ENCODE results near the gene ZNF726. TPM values are rescaled to one million over a fixed set of nuclear protein-coding genes. Genes with fewer than 3 reads are reported as not detected.
"Not testable (repeated sequence)": the region's sequence is repeated elsewhere in the genome, so short reads cannot be mapped to it uniquely, and the experiment has no call there.

ZNF726 gene
- total RNA-seq, 2 experiments from 2014 or later, result 14.8 to 17.5 TPM

DNA sequence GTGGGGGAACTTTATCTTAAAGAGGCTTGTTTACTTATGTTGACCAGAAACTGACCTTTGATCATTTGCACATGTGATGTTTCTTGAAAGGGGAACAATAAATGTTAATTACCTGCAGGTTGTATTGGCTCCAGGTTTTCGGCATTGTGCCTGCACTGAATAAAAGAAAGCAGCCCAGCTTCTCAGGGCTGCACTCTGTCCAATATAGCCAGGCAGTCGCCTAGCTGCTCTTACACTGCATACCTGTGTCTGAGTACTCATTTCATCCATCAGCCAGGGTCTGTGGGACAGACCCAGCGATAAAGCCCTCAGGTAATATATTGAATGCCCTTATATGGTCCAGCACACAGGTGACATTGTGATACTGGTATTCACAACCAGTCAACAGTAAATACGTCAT lies 8.9 kb upstream of the ZNF726 start:
- CTCF ChIA-PET, result interaction anchor here (0.6 kb wide), 1 partner anchor 323 kb away, joined by 3 read pairs; no protein-coding TSS in a partner anchor
- POLR2A ChIA-PET, result no interaction called here
- H3K9me3 Mint-ChIP-seq, result peaks cover 36% of the 10 kb centered on the region
- no peaks in the 10 kb centered on the region for H3K4me1 Mint-ChIP-seq
- no peak for DNase-seq
- no peaks in the 10 kb centered on the region for H3K27me3 Mint-ChIP-seq
- H3K4me3 Mint-ChIP-seq, result no peak overlapping the region
- H3K27ac Mint-ChIP-seq, result no peak overlapping the region
- no peaks in the 10 kb centered on the region for H3K36me3 Mint-ChIP-seq (ENCODE audit: low read depth)

DNA sequence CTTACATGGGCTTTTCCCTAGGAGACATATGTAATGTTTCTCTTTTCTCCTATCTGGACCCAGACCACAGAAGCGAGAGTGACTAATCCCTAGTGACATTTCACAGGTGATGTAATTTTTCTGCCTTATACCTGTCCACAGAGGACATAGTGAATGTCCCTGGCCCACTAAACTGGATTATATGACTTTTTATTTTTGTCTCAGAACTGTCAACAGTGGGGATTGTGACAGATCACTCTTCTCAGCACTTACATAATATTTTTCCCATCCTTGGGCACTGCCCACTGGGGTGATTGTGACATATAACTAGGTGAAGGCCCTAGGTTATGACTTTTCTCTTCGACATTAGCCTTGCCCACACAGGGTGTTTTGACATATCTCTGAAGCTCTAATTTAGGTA lies 7.9 kb upstream of the ZNF726 start:
- CTCF ChIA-PET, result no interaction called here
- Mint-ChIP-seq H3K4me1 (no peaks in the 10 kb centered on the region), H3K27ac (no peak overlapping the region), H3K4me3 (no peak overlapping the region), H3K9me3 (peaks cover 34% of the 10 kb centered on the region), H3K27me3 (no peaks in the 10 kb centered on the region), H3K36me3 (ENCODE audit: low read depth) (no peaks in the 10 kb centered on the region)
- POLR2A ChIA-PET, result no interaction called here
- no peak for DNase-seq

DNA sequence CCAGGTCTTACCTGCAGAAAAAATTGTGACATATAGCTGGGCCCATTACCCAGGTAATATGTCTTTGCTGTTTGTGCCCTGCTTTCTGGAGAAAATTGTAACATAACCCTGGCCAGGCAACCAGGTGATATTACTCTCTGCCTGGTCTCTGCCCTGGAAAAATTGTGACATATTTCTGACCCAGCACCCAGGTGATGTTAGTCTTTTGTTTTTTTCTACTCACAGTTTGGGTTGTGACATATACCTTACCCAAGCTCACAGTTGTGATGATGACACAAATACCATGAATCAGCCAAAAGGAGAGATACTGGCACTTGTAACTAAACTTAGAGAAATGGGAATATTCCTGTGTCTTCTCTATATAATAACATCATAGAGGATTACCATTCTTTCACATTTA lies 6.5 kb upstream of the ZNF726 start:
- POLR2A ChIA-PET, result no interaction called here
- H3K27ac Mint-ChIP-seq, result no peak overlapping the region
- peaks cover 3% of the 10 kb centered on the region for H3K36me3 Mint-ChIP-seq (ENCODE audit: low read depth)
- no peaks in the 10 kb centered on the region for H3K27me3 Mint-ChIP-seq
- CTCF ChIA-PET, result interaction anchor here (0.7 kb wide), 1 partner anchor 361 kb away, joined by 3 read pairs; no protein-coding TSS in a partner anchor
- no peaks in the 10 kb centered on the region for H3K4me1 Mint-ChIP-seq
- no peak for DNase-seq
- no peak overlapping the region for H3K4me3 Mint-ChIP-seq
- H3K9me3 Mint-ChIP-seq, result peaks cover 36% of the 10 kb centered on the region

DNA sequence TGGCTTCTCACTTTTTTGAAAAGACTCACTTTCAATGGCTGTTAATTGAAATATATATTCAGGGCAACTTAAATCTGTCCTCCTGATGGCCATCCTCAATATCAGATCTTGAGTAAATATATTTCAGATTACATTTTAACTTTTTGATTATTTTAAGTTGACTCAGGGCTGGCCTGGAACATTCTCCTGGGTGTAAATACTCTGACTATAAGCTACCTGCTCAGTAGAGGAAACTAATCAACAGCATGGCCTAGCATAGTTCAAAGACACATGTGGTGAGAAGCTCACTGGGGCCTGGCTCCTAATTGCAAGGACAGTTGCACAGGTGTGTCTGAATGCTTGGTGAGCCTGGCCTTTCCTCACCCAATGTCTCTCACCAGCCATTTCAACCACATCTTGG lies 5.5 kb upstream of the ZNF726 start:
- POLR2A ChIA-PET, result no interaction called here
- Mint-ChIP-seq H3K4me3 (no peak overlapping the region), H3K9me3 (peaks cover 38% of the 10 kb centered on the region), H3K36me3 (ENCODE audit: low read depth) (peaks cover 12% of the 10 kb centered on the region), H3K4me1 (peaks cover 3% of the 10 kb centered on the region), H3K27me3 (no peaks in the 10 kb centered on the region), H3K27ac (no peak overlapping the region)
- no peak for DNase-seq
- CTCF ChIA-PET, result no interaction called here

DNA sequence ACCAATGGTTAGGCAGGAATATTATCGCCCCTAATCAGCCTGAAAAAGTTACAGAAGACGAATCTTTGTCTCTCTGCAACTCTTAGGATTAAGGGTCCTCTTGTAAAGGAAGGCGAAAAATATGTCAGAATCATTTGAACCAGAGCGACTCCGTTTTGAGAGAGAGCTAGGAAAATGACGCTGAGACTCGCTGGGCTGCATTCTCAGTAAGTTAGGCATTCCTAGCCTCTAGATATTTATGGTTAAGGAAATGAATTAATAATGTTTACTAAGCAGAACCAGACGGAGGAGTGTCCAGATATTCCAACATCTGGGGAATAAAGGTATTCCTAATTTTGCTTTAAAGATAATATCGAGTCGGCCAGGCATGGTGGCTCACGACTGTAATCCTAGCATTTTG lies 755 bp upstream of the ZNF726 start:
- DNase-seq, result no peak
- Mint-ChIP-seq H3K4me3 (peak overlapping the region; percentile 92), H3K27me3 (no peaks in the 10 kb centered on the region), H3K27ac (peak overlapping the region; percentile 98), H3K9me3 (peaks cover 33% of the 10 kb centered on the region), H3K4me1 (peaks cover 24% of the 10 kb centered on the region), H3K36me3 (ENCODE audit: low read depth) (peaks cover 45% of the 10 kb centered on the region)
- ChIA-PET POLR2A (interaction anchor here (1.0 kb wide), 1 partner anchor 155 kb away, joined by 3 read pairs; the partner anchor contains the start of gene ZNF681), CTCF (no interaction called here)

DNA sequence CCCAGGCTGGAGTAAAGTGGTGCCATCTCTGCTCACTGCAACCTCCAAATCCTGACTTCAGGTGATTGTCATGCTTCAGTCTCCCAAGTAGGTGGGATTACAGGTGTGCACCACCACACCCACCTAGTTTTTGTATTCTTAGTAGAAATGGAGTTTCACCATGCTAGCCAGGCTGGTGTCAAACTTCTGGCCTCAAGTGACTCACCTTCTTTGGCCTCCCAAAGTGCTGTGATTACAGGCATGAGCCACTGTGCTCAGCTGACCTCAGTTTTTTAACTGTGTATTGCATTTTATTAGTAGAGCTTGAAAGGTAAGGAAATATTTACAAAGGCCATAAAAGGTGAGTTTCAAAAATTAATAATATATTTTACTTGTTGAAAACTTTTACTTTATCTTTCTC lies 2.3 kb downstream of the ZNF726 start:
- CTCF ChIA-PET, result interaction anchor here (1.1 kb wide), 1 partner anchor 73 kb away, joined by 3 read pairs; no protein-coding TSS in a partner anchor
- H3K27me3 Mint-ChIP-seq, result no peaks in the 10 kb centered on the region
- H3K9me3 Mint-ChIP-seq, result peaks cover 36% of the 10 kb centered on the region
- no peak for DNase-seq
- H3K4me3 Mint-ChIP-seq, result no peak overlapping the region
- H3K4me1 Mint-ChIP-seq, result peaks cover 24% of the 10 kb centered on the region
- POLR2A ChIA-PET, result no interaction called here
- H3K36me3 Mint-ChIP-seq (ENCODE audit: low read depth), result peaks cover 71% of the 10 kb centered on the region
- no peak overlapping the region for H3K27ac Mint-ChIP-seq

DNA sequence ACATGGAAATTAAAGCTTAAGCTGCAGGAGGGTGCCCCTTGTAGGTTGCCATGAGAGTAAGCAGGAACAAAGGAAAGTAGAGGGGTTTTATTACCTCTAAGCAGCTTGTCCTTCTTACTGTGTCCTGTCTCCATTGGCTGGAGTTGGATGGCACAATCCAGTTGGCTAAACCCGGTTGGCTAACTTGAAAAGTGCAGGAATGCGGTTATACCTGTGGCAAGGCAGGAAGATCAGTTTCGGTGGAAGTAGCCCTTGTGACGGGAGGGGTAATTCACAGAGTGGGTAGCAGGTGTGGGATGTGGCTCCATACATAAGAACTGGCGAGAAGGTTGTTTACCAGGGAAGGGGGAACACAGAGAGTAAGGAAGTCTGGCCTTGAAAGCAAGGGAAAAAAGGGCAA lies 3.2 kb downstream of the ZNF726 start:
- Mint-ChIP-seq H3K4me1 (peaks cover 24% of the 10 kb centered on the region), H3K4me3 (no peak overlapping the region), H3K27me3 (no peaks in the 10 kb centered on the region), H3K36me3 (ENCODE audit: low read depth) (peaks cover 79% of the 10 kb centered on the region), H3K27ac (no peak overlapping the region), H3K9me3 (peaks cover 38% of the 10 kb centered on the region)
- ChIA-PET POLR2A (no interaction called here), CTCF (interaction anchor here (1.1 kb wide), 1 partner anchor 72 kb away, joined by 3 read pairs; no protein-coding TSS in a partner anchor)
- no peak for DNase-seq

DNA sequence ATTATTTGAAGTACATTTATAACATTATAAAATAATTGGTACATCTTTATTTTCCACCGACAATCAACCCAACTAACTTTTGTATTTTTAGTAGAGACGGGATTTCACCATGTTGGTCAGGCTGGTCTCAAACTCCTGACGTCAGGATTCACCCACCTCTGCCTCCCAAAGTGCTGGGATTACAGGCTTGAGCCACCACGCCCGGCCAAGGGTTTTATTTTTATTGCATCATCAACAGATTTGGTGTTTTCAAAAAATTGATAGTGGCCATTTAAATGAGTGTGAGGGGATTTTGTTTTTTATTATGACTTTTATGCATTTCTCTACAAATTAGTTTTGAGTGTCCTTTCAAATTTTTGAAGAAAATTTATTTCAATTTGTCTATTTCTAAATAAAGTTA lies 10.6 kb downstream of the ZNF726 start:
- DNase-seq, result no peak
- POLR2A ChIA-PET, result no interaction called here
- CTCF ChIA-PET, result no interaction called here
- H3K4me1 Mint-ChIP-seq, result no peaks in the 10 kb centered on the region
- peaks cover 24% of the 10 kb centered on the region for H3K9me3 Mint-ChIP-seq
- H3K36me3 Mint-ChIP-seq (ENCODE audit: low read depth), result peaks cover 69% of the 10 kb centered on the region
- no peak overlapping the region for H3K4me3 Mint-ChIP-seq
- H3K27ac Mint-ChIP-seq, result no peak overlapping the region
- H3K27me3 Mint-ChIP-seq, result no peaks in the 10 kb centered on the region

DNA sequence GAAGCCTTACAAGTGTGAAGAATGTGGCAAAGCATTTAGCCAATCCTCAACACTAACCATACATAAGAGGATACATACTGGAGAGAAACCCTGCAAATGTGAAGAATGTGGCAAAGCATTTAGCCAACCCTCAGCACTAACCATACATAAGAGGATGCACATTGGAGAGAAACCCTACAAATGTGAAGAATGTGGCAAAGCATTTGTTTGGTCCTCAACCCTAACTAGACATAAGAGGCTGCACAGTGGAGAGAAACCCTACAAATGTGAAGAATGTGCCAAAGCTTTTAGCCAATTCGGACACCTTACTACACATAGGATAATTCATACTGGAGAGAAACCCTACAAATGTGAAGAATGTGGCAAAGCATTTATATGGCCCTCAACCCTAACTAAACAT lies 18.2 kb downstream of the ZNF726 start:
- POLR2A ChIA-PET, result no interaction called here
- CTCF ChIA-PET, result no interaction called here
- Mint-ChIP-seq H3K4me3 (no peak overlapping the region), H3K4me1 (no peaks in the 10 kb centered on the region), H3K27ac (no peak overlapping the region), H3K36me3 (ENCODE audit: low read depth) (peaks cover 57% of the 10 kb centered on the region), H3K27me3 (no peaks in the 10 kb centered on the region), H3K9me3 (peaks cover 56% of the 10 kb centered on the region)
- DNase-seq, result no peak

DNA sequence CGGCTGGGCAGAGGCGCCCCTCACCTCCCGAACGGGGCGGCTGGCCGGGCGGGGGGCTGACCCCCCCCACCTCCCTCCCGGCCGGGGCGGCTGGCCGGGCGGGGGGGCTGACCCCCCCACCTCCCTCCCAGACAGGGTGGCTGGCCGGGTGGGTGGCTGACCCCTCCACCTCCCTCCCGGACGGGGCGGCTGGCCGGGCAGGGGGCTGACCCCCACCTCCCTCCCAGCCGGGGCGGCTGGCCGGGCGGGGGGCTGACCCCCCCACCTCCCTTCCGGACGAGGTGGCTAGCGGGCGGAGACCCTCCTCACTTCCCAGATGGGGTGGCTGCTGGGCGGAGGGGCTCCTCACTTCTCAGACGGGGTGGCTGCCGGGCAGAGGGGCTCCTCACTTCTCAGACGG lies 22.3 kb downstream of the ZNF726 start:
- CTCF ChIA-PET, DNase-seq, H3K4me1 Mint-ChIP-seq, H3K4me3 Mint-ChIP-seq, POLR2A ChIA-PET, H3K27me3 Mint-ChIP-seq, H3K27ac Mint-ChIP-seq: not testable (repeated sequence)
- Mint-ChIP-seq H3K36me3 (ENCODE audit: low read depth) (peaks cover 55% of the 10 kb centered on the region), H3K9me3 (peaks cover 64% of the 10 kb centered on the region)

DNA sequence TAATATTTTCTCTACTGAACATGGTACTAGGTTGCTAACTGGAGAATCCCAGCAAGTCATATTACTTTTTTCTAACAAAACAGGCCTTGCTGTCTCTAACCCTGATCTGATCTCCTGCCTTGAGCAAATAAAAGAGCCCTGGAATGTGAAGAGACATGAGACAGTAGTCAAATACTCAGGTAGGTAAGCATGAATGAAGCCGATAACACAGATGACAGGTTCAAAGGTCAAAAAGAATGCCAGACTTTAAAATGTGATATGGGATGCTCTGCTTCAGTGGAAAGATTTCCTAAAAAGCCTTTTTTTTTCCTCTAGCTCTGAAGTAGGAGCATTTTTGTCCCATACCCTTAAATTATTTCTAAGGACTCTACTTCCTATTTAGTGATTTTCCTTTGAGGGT lies 28.7 kb downstream of the ZNF726 start:
- CTCF ChIA-PET, result no interaction called here

DNA sequence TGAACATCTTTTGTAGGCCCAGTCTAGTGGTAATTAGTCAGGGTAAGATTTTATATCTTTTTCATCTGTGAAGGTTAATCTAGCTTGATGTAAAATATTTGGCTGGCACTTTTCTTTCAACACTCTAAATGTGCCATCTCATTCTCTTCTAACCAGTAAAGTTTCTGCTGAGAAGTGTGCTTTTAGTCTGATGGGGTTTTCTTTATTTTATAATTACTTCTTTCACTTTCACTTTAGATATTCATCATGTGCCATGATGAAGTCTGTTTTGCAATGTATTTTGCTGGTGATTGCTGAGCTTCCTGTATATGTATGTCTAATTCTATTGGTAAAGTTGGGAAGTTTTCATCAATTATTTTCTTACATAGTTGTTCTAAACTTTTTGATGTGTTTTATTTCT lies 31.9 kb downstream of the ZNF726 start:
- ChIA-PET POLR2A (no interaction called here), CTCF (no interaction called here)
- peak overlapping the region; percentile 57 for H3K27ac Mint-ChIP-seq
- H3K9me3 Mint-ChIP-seq, result peaks cover 57% of the 10 kb centered on the region
- H3K4me1 Mint-ChIP-seq, result peaks cover 9% of the 10 kb centered on the region
- H3K27me3 Mint-ChIP-seq, result no peaks in the 10 kb centered on the region
- DNase-seq, result no peak
- H3K4me3 Mint-ChIP-seq, result no peak overlapping the region
- H3K36me3 Mint-ChIP-seq (ENCODE audit: low read depth), result peaks cover 65% of the 10 kb centered on the region

More for the DNA sequence above, 28.7 kb downstream of the ZNF726 start:
- H3K27me3 Mint-ChIP-seq, result no peaks in the 10 kb centered on the region
- DNase-seq, result no peak
- peaks cover 63% of the 10 kb centered on the region for H3K9me3 Mint-ChIP-seq
- peaks cover 79% of the 10 kb centered on the region for H3K36me3 Mint-ChIP-seq (ENCODE audit: low read depth)
- H3K4me1 Mint-ChIP-seq, result peaks cover 9% of the 10 kb centered on the region
- no peak overlapping the region for H3K4me3 Mint-ChIP-seq
- H3K27ac Mint-ChIP-seq, result no peak overlapping the region
- POLR2A ChIA-PET, result no interaction called here

DNA sequence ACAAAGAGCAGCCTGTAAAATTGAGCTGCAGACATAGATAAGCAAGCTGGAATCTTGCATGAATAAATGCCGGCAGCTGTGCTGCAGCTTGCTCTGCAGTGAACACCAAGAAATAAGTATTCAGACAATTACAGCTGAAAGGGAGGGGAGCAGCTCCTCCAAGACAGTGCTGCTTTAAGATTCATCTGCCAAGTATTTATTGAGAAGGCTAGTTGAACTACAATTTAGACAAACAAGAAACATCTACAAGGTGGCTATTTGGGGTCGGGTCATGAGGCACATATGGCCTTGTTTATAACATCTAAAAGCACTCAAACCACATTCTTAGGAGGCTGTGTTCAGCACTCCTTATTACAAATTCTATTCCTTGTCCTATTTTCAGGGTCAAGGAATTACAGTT lies 34.9 kb downstream of the ZNF726 start:
- Mint-ChIP-seq H3K4me3 (no peak overlapping the region), H3K4me1 (peaks cover 9% of the 10 kb centered on the region), H3K27ac (no peak overlapping the region), H3K27me3 (no peaks in the 10 kb centered on the region), H3K9me3 (peaks cover 54% of the 10 kb centered on the region), H3K36me3 (ENCODE audit: low read depth) (peaks cover 41% of the 10 kb centered on the region)
- ChIA-PET POLR2A (no interaction called here), CTCF (no interaction called here)
- DNase-seq, result no peak

DNA sequence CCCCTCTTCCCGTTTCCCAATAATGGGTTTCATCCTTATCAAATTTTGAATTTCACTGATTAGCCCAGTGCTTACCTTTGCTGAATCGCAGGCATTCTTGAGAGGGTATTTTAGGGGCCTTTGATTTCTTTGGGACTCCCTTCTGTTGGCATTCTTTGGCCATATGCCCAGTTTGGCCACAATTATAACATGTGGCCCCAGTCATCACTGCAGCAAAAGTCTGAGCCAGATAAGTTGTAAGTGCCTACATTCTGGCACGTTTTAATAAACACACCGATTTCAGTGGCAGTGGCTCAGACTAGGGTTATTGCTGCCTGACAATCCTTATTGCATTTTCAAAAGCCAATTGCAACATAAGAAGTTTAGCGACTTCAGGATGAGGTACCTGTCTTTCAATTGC lies 41.4 kb downstream of the ZNF726 start:
- ChIA-PET CTCF (no interaction called here), POLR2A (no interaction called here)
- Mint-ChIP-seq H3K4me1 (no peaks in the 10 kb centered on the region), H3K4me3 (no peak overlapping the region), H3K9me3 (peaks cover 38% of the 10 kb centered on the region), H3K36me3 (ENCODE audit: low read depth) (no peaks in the 10 kb centered on the region), H3K27me3 (no peaks in the 10 kb centered on the region), H3K27ac (no peak overlapping the region)
- no peak for DNase-seq
